Heart right ventricle (tissue), 16 donors: ENCODE results near the gene PARD3. TPM values are rescaled to one million over a fixed set of nuclear protein-coding genes. Genes with fewer than 3 reads are reported as not detected.

Experiments
- ATAC-seq, 8 donors: fragments of 200-7000 bp; cut with Tn5 transposase; one replicate each; pipeline ENCODE4 v1.9.1; 2020; ENCODE audit warnings: mild to moderate bottlenecking in 8 of 8, moderate library complexity in 8 of 8, moderate number of reproducible peaks in 1 of 8
- DNase-seq, 2 donors: peaks; one replicate each; pipeline ENCODE4 v3.0.0-alpha.2; 2020
- H3K27ac ChIP-seq, 10 donors: fragments of 200-600 bp; sonication (generic) in 2 of 10; one replicate each; pipeline versions ENCODE4 v1.5.0 to v1.8.0; 2020 to 2022; ENCODE audit warnings: mild to moderate bottlenecking in 3 of 10
- H3K27me3 ChIP-seq, 7 donors: fragments of 200-600 bp; one replicate each; pipeline ENCODE4 v1.8.0; 2021 to 2022; ENCODE audit warnings: mild to moderate bottlenecking in 2 of 7
- H3K36me3 ChIP-seq, 9 donors: fragments of 200-600 bp; sonication (generic) in 1 of 9; one replicate each; pipeline versions ENCODE4 v1.5.0 to v1.8.0; 2020 to 2022; ENCODE audit warnings: mild to moderate bottlenecking in 2 of 9
- H3K4me1 ChIP-seq, 9 donors: fragments of 200-600 bp; sonication (generic) in 1 of 9; one replicate each; pipeline versions ENCODE4 v1.5.0 to v1.8.0; 2020 to 2022; ENCODE audit warnings: mild to moderate bottlenecking in 4 of 9
- H3K4me3 ChIP-seq, 10 donors: fragments of 200-600 bp; sonication (generic) in 2 of 10; one replicate each; pipeline versions ENCODE4 v1.5.0 to v1.8.0; 2020 to 2022; ENCODE audit warnings: mild to moderate bottlenecking in 7 of 10, moderate library complexity in 2 of 10
- H3K9me3 ChIP-seq, 11 donors: fragments of 200-600 bp in 10 of 11; sonication (generic) in 2 of 11; one replicate each; pipeline versions ENCODE4 v1.5.0 to v1.8.0; 2013 to 2022; ENCODE audit warnings: mild to moderate bottlenecking in 2 of 11, control low read depth in 1 of 11, moderate library complexity in 1 of 11
- CTCF ChIP-seq, 9 donors: fragments of 200-600 bp; sonication (generic) in 2 of 9; IDR thresholded peaks; one replicate each; pipeline versions ENCODE4 v1.5.0 to v1.8.0; 2021 to 2022; ENCODE audit warnings: antibody characterized with exemption in 9 of 9, mild to moderate bottlenecking in 5 of 9, moderate library complexity in 1 of 9
- WGBS, 2 donors: extraction: QIAGEN DNeasy Blood & Tissue Kit; methylation state at CpG; one replicate each; pipeline ENCODE4 v1.1.7; 2013; ENCODE audit warnings: inconsistent platforms in 1 of 2; 5-methylcytosine and 5-hydroxymethylcytosine counted together
- intact Hi-C, 10 donors: fragments of 100-400 bp; cut with DNase I; formaldehyde crosslinking; loops; one replicate each; pipeline versions ENCODE4 v1.11.1 to v1.14.2; 2022
- polyA plus RNA-seq, 2 donors: library from polyadenylated mRNA; stranded (reverse); fragments of 200-250 nt; gene quantifications; one replicate each; pipeline ENCODE4 v1.2.3, GENCODE V29; 2013
- total RNA-seq, 10 donors: library from RNA; stranded (reverse); fragmentation: NEBNext Ultra II Directional in 3 of 10; extraction: Animal tissue kit (Norgen Biotek cat#: 25700) in 3 of 10; gene quantifications; one replicate each; pipeline versions ENCODE4 v1.2.1 to v1.2.4, GENCODE V29; 2021 to 2023
- donor health status: Arrhythmogenic right ventricular cardiomyopathy.
- donor health status: ischemic (EF 13 %, LVEDD 7.1; RV severe dilation, severe dysfunction).
- donor health status: healthy with polysubstance abuse.
- donor health status: DM: no; HTN: yes; CAD: no.
- donor health status: DM: no; HTN: no; CAD: no.
- donor health status: ischemic (EF 25% LVEDD 6.9; RV normal size, moderate dysfunction).
- donor health status: ischemic (EF 25% LVEDD 5.7; RV mildly dilated, moderate dysfunction).
- donor health status: healthy.
- donor health status: DM: yes; HTN: yes; CAD: no.
- donor health status: Ischemic cardiomyopathy.
- donor health status: ischemic (EF 35%, LVEDD 5.7; RV mildly dilated, moderate dysfunction).
- donor health status: nonischemic (EF 11% LVEDD 7.7; RV severe dilation, severe dysfunction).
- donor health status: DM: yes; HTN: yes; CAD: no.
- donor health status: PGD.
- donor health status: ischemic (EF 29% LVEDD 5.4; RV normal size, mild dysfunction).
- donor health status: nonischemic (EF 23%, LVEDD 6.1; RV moderate dilation, normal function).

PARD3 gene
- total and polyA plus RNA-seq, 12 donors: 19.7 to 41.8 (median 34.2) TPM

DNA sequence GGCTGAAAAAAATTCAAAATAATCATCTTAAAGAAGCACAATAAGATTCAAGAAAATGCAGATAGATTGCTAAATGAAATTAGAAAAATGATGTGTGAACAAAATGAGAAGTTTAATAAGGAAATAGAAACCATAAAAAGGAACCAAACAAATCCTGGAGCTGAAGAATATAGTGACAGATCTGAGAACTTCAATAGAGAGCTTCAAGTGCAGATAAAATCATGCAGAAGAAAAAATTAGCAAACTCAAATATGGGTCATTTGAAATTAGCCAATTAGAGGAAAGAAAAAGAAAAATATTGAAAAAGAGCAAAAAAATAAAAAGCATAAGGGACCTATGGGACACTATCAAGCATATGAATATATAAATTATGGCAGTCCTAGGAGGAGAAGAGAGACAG lies 720.1 kb downstream of the PARD3 start:
- ATAC-seq: no peak
- no peak for TF ChIP-seq CTCF (IDR thresholded peaks at IDR 0.05)
- no peak for DNase-seq
- H3K4me1 ChIP-seq: no peaks in the 10 kb centered on the region
- no peak overlapping the region for H3K4me3 ChIP-seq
- H3K36me3 ChIP-seq: no peaks in the 10 kb centered on the region
- peaks cover 0 to 43% (median 20%) of the 10 kb centered on the region in 11 donors for H3K9me3 ChIP-seq
- no peaks in the 10 kb centered on the region for H3K27me3 ChIP-seq
- no peak overlapping the region for H3K27ac ChIP-seq
- intact Hi-C loops: loop anchor here in 1 of 10 donors (10.0 kb wide), 1 partner anchor 60 kb away; no protein-coding TSS in a partner anchor

DNA sequence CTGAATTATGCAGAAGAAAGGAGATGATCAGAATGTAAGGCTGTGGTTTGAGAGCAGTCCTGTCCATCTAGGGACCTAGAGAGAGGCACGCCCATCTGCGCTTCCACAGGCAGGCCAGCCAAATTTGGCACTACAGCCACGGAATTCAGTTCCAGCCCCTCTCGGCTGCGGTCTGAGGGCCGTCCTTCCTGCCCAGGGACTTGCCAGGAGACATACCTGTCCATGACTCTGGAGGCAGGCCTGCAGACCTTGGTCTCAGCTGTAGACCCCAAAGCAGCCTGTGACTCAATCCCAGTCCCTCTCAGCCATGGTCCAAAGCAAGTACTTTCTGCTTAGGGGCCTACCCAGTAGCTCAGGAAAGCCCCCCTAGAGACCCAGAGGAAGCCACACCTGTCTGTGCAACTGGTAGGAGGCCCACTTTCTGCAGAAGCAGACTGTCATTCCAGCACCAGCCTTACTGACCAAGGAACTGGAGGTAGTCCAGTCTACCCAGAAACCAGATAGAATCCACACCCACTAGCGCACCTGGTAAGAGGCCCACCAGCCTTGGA lies 720.9 kb downstream of the PARD3 start:
- no peak for DNase-seq
- no peak for ATAC-seq
- Histone ChIP-seq H3K27me3 (no peaks in the 10 kb centered on the region), H3K4me1 (no peaks in the 10 kb centered on the region), H3K9me3 (peaks cover 0 to 37% (median 20%) of the 10 kb centered on the region in 11 donors), H3K36me3 (no peaks in the 10 kb centered on the region), H3K4me3 (no peak overlapping the region), H3K27ac (no peak overlapping the region)
- TF ChIP-seq CTCF (IDR thresholded peaks at IDR 0.05): no peak
- intact Hi-C loops: loop anchor here in 1 of 10 donors (10.0 kb wide), 1 partner anchor 61 kb away; no protein-coding TSS in a partner anchor
- 94 to 99% methylated on average over 7 of the region's 7 CpGs for WGBS, 2 donors

- WGBS, 2 donors: 96 to 100% methylated on average over 1 of the region's 1 CpG
Observed at GRCh38 chr10:34092891-34093290, 722.2 kb downstream of the PARD3 start.

DNA sequence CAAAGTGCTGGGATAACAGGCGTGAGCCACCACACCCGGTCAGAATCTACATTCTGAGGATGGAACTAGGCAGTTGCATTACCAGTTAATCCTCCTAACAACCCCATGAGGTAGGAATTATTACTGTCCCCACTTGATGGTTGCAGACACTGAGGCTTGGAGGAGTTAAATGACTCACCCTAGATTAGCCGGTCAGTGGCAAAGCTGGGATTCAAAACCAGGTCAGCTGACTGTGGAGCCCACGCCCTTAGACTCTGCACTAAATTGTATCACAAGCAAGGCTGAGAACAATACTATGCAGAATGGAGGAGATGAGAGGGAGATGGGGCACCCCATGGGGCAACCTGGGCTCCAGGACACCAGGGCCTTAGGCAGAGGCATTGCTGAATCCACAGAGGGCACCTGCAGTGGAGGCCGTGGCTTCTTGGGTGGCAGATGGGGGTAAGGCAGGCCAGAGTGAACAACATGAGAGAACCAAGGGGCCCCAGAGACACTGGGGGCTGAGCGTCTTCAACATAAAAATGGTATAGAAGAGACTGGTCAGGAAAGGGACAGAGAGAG lies 723.4 kb downstream of the PARD3 start:
- no peaks in the 10 kb centered on the region for H3K36me3 ChIP-seq
- 97 to 98% methylated on average over 6 of the region's 6 CpGs for WGBS, 2 donors
- H3K27me3 ChIP-seq: no peaks in the 10 kb centered on the region
- DNase-seq: no peak
- TF ChIP-seq CTCF (IDR thresholded peaks at IDR 0.05): no peak
- H3K4me3 ChIP-seq: no peak overlapping the region
- H3K4me1 ChIP-seq: no peaks in the 10 kb centered on the region
- H3K9me3 ChIP-seq: peaks cover 0 to 35% (median 20%) of the 10 kb centered on the region in 11 donors
- no peak for ATAC-seq
- H3K27ac ChIP-seq: no peak overlapping the region
- intact Hi-C loops: loop anchor here in 1 of 10 donors (10.0 kb wide), 1 partner anchor 63 kb away; no protein-coding TSS in a partner anchor

More at GRCh38 chr10:34092891-34093290, 722.2 kb downstream of the PARD3 start:
- no peak overlapping the region for H3K4me3 ChIP-seq
- no peaks in the 10 kb centered on the region for H3K36me3 ChIP-seq
- no peak for TF ChIP-seq CTCF (IDR thresholded peaks at IDR 0.05)
- no peak overlapping the region for H3K27ac ChIP-seq
- intact Hi-C loops: loop anchor here in 1 of 10 donors (10.0 kb wide), 1 partner anchor 62 kb away; no protein-coding TSS in a partner anchor
- ATAC-seq (no peak), DNase-seq (no peak)
- peaks cover 0 to 35% (median 20%) of the 10 kb centered on the region in 11 donors for H3K9me3 ChIP-seq
- no peaks in the 10 kb centered on the region for H3K4me1 ChIP-seq
- no peaks in the 10 kb centered on the region for H3K27me3 ChIP-seq
